ENCODE data around the gene TRIM27.

- TF ChIP-seq GATA3 (IDR thresholded peaks at IDR 0.05; ENCODE audit: low read depth, low read length), result no peak
- TF ChIP-seq GATA2 (IDR thresholded peaks at IDR 0.05; ENCODE audit: low read depth, low read length), result no peak
Measured at GRCh38 chr6:28887796-28888496, 35.8 kb downstream of the TRIM27 start.

All from SH-SY5Y (cell line).